Naive thymus-derived CD4-positive, alpha-beta T cell (primary cell): ENCODE data around the gene CHPF. TPM values are rescaled to one million over a fixed set of nuclear protein-coding genes. Genes with fewer than 3 reads are reported as not detected.
A peak's percentile ranks its signal among the peaks of the same experiment; 100 is the strongest.

Experiments
- ATAC-seq: fragments of 150-1000 bp; cut with Tn5 transposase; 2 replicates; pipeline ENCODE4 v1.10.0; 2021; ENCODE audit warnings: mild to moderate bottlenecking, moderate library complexity
- CTCF ChIA-PET: fragments of 350-600 bp; sonication (Branson Sonifier 250); formaldehyde crosslinking; loops from one replicate; lab custom pipeline; 2021; ENCODE audit warnings: antibody characterized with exemption; lab: Charles Lee
- POLR2A ChIA-PET: fragments of 350-600 bp; sonication (Branson Sonifier 250); formaldehyde crosslinking; loops from one replicate; lab custom pipeline; 2021; ENCODE audit warnings: antibody characterized with exemption, inconsistent platforms; lab: Charles Lee
- DNase-seq, 9 donors: peaks; one replicate each; pipeline versions ENCODE4 v3.0.0 to v3.0.0-alpha.2; 2020 to 2022; ENCODE audit warnings: mixed read lengths in 1 of 9
- H3K27ac ChIP-seq: one replicate; pipeline ENCODE4 v1.7.0; 2013; ENCODE audit warnings: mild to moderate bottlenecking, low read depth, low read length, moderate library complexity
- H3K27me3 ChIP-seq, 2 donors: one replicate each; pipeline ENCODE4 v1.7.0; 2013; ENCODE audit warnings: low read length in 2 of 2, mild to moderate bottlenecking in 2 of 2, moderate library complexity in 2 of 2; ENCODE audit not compliant: control insufficient read depth in 2 of 2, insufficient read depth in 2 of 2
- H3K36me3 ChIP-seq, 3 experiments: 1 replicate in 2 of 3; 2 replicates in 1 of 3; pipeline ENCODE4 v1.7.0; 2013; ENCODE audit warnings: low read length in 3 of 3, mild to moderate bottlenecking in 3 of 3, moderate library complexity in 1 of 3; ENCODE audit not compliant: insufficient read depth in 3 of 3, control insufficient read depth in 2 of 3
- H3K4me1 ChIP-seq, 2 donors: one replicate each; pipeline ENCODE4 v1.7.0; 2013; ENCODE audit warnings: low read length in 2 of 2, mild to moderate bottlenecking in 2 of 2, moderate library complexity in 1 of 2; ENCODE audit not compliant: control insufficient read depth in 2 of 2, insufficient read depth in 2 of 2
- H3K4me3 ChIP-seq: 2 replicates; pipeline ENCODE4 v1.7.0; 2013; ENCODE audit warnings: mild to moderate bottlenecking, low read length
- H3K9me3 ChIP-seq, 3 experiments: 1 replicate in 2 of 3; 2 replicates in 1 of 3; pipeline ENCODE4 v1.7.0; 2013; ENCODE audit warnings: low read length in 3 of 3; ENCODE audit not compliant: control insufficient read depth in 2 of 3
- H3K27ac Mint-ChIP-seq, 9 donors: one replicate each; pipeline ENCODE4 v1.8.0; 2020 to 2022; ENCODE audit warnings: mixed read lengths in 9 of 9, mild to moderate bottlenecking in 8 of 9, moderate library complexity in 5 of 9, inconsistent platforms in 2 of 9
- H3K27me3 Mint-ChIP-seq, 5 donors: one replicate each; pipeline ENCODE4 v1.8.0; 2021 to 2022; ENCODE audit warnings: mixed read lengths in 5 of 5, mild to moderate bottlenecking in 1 of 5
- H3K36me3 Mint-ChIP-seq, 5 donors: one replicate each; pipeline ENCODE4 v1.8.0; 2020 to 2022; ENCODE audit warnings: mixed read lengths in 5 of 5, mild to moderate bottlenecking in 3 of 5, inconsistent platforms in 1 of 5
- H3K4me1 Mint-ChIP-seq, 7 donors: one replicate each; pipeline ENCODE4 v1.8.0; 2020 to 2022; ENCODE audit warnings: mixed read lengths in 7 of 7, mild to moderate bottlenecking in 3 of 7, inconsistent platforms in 1 of 7
- H3K4me3 Mint-ChIP-seq, 10 donors: one replicate each; pipeline ENCODE4 v1.8.0; 2020 to 2022; ENCODE audit warnings: mild to moderate bottlenecking in 10 of 10, mixed read lengths in 10 of 10, moderate library complexity in 6 of 10, inconsistent platforms in 2 of 10
- H3K9me3 Mint-ChIP-seq, 11 donors: one replicate each; pipeline ENCODE4 v1.8.0; 2020 to 2022; ENCODE audit warnings: mixed read lengths in 11 of 11, mild to moderate bottlenecking in 4 of 11, inconsistent platforms in 1 of 11, moderate library complexity in 1 of 11
- intact Hi-C, 2 donors: fragments of 100-400 bp; cut with micrococcal nuclease; formaldehyde crosslinking; loops; one replicate each; pipeline ENCODE4 v1.15.1; 2023
- polyA plus RNA-seq, 2 donors: library from polyadenylated mRNA; unstranded; fragments of 300-500 nt; fragmentation: Illumina TruSeq; gene quantifications; one replicate each; pipeline ENCODE4 v1.2.3, GENCODE V29; 2021
- total RNA-seq, 6 experiments: library from RNA in 5 of 6; stranded (reverse) in 5 of 6; gene quantifications; 1 replicate in 5 of 6; 2 replicates in 1 of 6; pipeline ENCODE4 v1.2.3 and lab custom pipeline; 2021 to 2026

The CHPF gene
- total and polyA plus RNA-seq, 7 experiments from 2014 or later, result 4.1 to 15.3 (median 5.7) TPM

GRCh38 chr2:219578811-219579613 lies 35.4 kb upstream of the CHPF start:
- ATAC-seq, result peak; percentile 67
- no peak for DNase-seq
- H3K4me3 Mint-ChIP-seq, result no peak overlapping the region
- H3K4me3 ChIP-seq, result no peak overlapping the region
- no peaks in the 10 kb centered on the region for H3K9me3 Mint-ChIP-seq
- intact Hi-C loops, result no loop called here
- no peaks in the 10 kb centered on the region for H3K36me3 ChIP-seq
- CTCF ChIA-PET, result no interaction called here
- H3K36me3 Mint-ChIP-seq, result no peaks in the 10 kb centered on the region
- H3K27me3 Mint-ChIP-seq, result peaks cover 9 to 33% (median 18%) of the 10 kb centered on the region in 5 donors
- no peaks in the 10 kb centered on the region for H3K9me3 ChIP-seq
- H3K27ac Mint-ChIP-seq, result no peak overlapping the region
- no peak overlapping the region for H3K27ac ChIP-seq
- H3K4me1 ChIP-seq, result no peaks in the 10 kb centered on the region
- peaks cover 0 to 3% (median 0%) of the 10 kb centered on the region in 7 donors for H3K4me1 Mint-ChIP-seq
- H3K27me3 ChIP-seq, result no peaks in the 10 kb centered on the region
- POLR2A ChIA-PET, result no interaction called here

- Mint-ChIP-seq H3K27me3 (peaks cover 18 to 51% (median 31%) of the 10 kb centered on the region in 5 donors), H3K4me1 (peaks cover 0 to 6% (median 0%) of the 10 kb centered on the region in 7 donors), H3K36me3 (no peaks in the 10 kb centered on the region), H3K4me3 (no peak overlapping the region), H3K27ac (no peak overlapping the region), H3K9me3 (no peaks in the 10 kb centered on the region)
- H3K4me1 ChIP-seq, result no peaks in the 10 kb centered on the region
- ChIA-PET POLR2A (no interaction called here), CTCF (no interaction called here)
- H3K9me3 ChIP-seq, result no peaks in the 10 kb centered on the region
- no peak overlapping the region for H3K27ac ChIP-seq
- H3K36me3 ChIP-seq, result no peaks in the 10 kb centered on the region
- no peak overlapping the region for H3K4me3 ChIP-seq
- DNase-seq (no peak), ATAC-seq (no peak)
- H3K27me3 ChIP-seq, result peaks cover 0 to 1% of the 10 kb centered on the region in 2 donors
- intact Hi-C loops, result no loop called here
Observed at GRCh38 chr2:219576505-219577388, 33.1 kb upstream of the CHPF start.

- Mint-ChIP-seq H3K4me1 (peaks cover 0 to 7% (median 0%) of the 10 kb centered on the region in 7 donors), H3K4me3 (no peak overlapping the region), H3K9me3 (no peaks in the 10 kb centered on the region), H3K27me3 (peaks cover 21 to 53% (median 34%) of the 10 kb centered on the region in 5 donors), H3K36me3 (no peaks in the 10 kb centered on the region), H3K27ac (no peak overlapping the region)
- ATAC-seq, result no peak
- DNase-seq, result no peak
- POLR2A ChIA-PET, result no interaction called here
- Histone ChIP-seq H3K4me1 (no peaks in the 10 kb centered on the region), H3K4me3 (no peak overlapping the region), H3K27me3 (peaks cover 0 to 5% of the 10 kb centered on the region in 2 donors), H3K9me3 (no peaks in the 10 kb centered on the region), H3K36me3 (no peaks in the 10 kb centered on the region), H3K27ac (no peak overlapping the region)
- intact Hi-C loops, result no loop called here
- CTCF ChIA-PET, result no interaction called here
Observed at GRCh38 chr2:219575566-219576504, 32.2 kb upstream of the CHPF start.

- no peak overlapping the region for H3K4me3 ChIP-seq
- no peaks in the 10 kb centered on the region for H3K36me3 ChIP-seq
- no peak overlapping the region for H3K27ac Mint-ChIP-seq
- ChIA-PET CTCF (interaction anchor here (0.7 kb wide), 1 partner anchor 22 kb away, joined by 3 read pairs; no protein-coding TSS in a partner anchor), POLR2A (no interaction called here)
- H3K9me3 ChIP-seq, result no peaks in the 10 kb centered on the region
- no peak overlapping the region for H3K27ac ChIP-seq
- peaks cover 0 to 7% (median 0%) of the 10 kb centered on the region in 7 donors for H3K4me1 Mint-ChIP-seq
- no peaks in the 10 kb centered on the region for H3K9me3 Mint-ChIP-seq
- no peak for ATAC-seq
- peaks cover 21 to 55% (median 37%) of the 10 kb centered on the region in 5 donors for H3K27me3 Mint-ChIP-seq
- intact Hi-C loops, result no loop called here
- H3K4me3 Mint-ChIP-seq, result no peak overlapping the region
- peaks cover 0 to 10% of the 10 kb centered on the region in 2 donors for H3K27me3 ChIP-seq
- no peak for DNase-seq
- no peaks in the 10 kb centered on the region for H3K36me3 Mint-ChIP-seq
- no peaks in the 10 kb centered on the region for H3K4me1 ChIP-seq
Observed at GRCh38 chr2:219574484-219575311, 31.1 kb upstream of the CHPF start.

GRCh38 chr2:219573166-219573565 lies 29.6 kb upstream of the CHPF start:
- CTCF ChIA-PET, result no interaction called here

More at GRCh38 chr2:219573166-219573565, 29.6 kb upstream of the CHPF start:
- H3K9me3 Mint-ChIP-seq, result no peaks in the 10 kb centered on the region
- peak overlapping the region in 3 of 10 donors; percentile 1 to 78 (median 6) for H3K4me3 Mint-ChIP-seq
- POLR2A ChIA-PET, result no interaction called here
- peaks cover 0 to 5% (median 0%) of the 10 kb centered on the region in 7 donors for H3K4me1 Mint-ChIP-seq
- no peak for DNase-seq
- intact Hi-C loops, result no loop called here
- no peaks in the 10 kb centered on the region for H3K9me3 ChIP-seq
- H3K27me3 ChIP-seq, result peaks cover 0 to 10% of the 10 kb centered on the region in 2 donors
- H3K4me1 ChIP-seq, result no peaks in the 10 kb centered on the region
- no peak overlapping the region for H3K4me3 ChIP-seq
- no peak overlapping the region for H3K27ac ChIP-seq
- no peak for ATAC-seq
- H3K27me3 Mint-ChIP-seq, result peaks cover 23 to 55% (median 44%) of the 10 kb centered on the region in 5 donors
- H3K27ac Mint-ChIP-seq, result no peak overlapping the region
- H3K36me3 ChIP-seq, result no peaks in the 10 kb centered on the region
- H3K36me3 Mint-ChIP-seq, result no peaks in the 10 kb centered on the region
